OCI-LY7 (cell line): ENCODE results near the gene LGR6.

Source experiments
- CTCF ChIP-seq: fragments of 200-600 bp; sonication (generic); conservative IDR thresholded peaks from 2 replicates; pipeline ENCODE4 v1.5.1; 2014; ENCODE audit warnings: mild to moderate bottlenecking, antibody characterized with exemption, low read length, moderate library complexity, mixed read lengths
- EZH2phosphoT487 ChIP-seq: fragments of 200-600 bp; sonication (generic); IDR thresholded peaks from 2 replicates; pipeline ENCODE4 v1.6.1; 2018; ENCODE audit warnings: low read depth, borderline replicate concordance, mild to moderate bottlenecking, mixed run types, antibody characterized with exemption, low read length, moderate library complexity, mixed read lengths

- TF ChIP-seq CTCF (no peak), EZH2phosphoT487 (no peak)
Measured at GRCh38 chr1:202263628-202264027, 70.0 kb downstream of the LGR6 start.
